VCaP (cell line): Measurements from ENCODE around the gene EZR.
A peak's percentile ranks its signal among the peaks of the same experiment; 100 is the strongest.
"Not testable (repeated sequence)": the region's sequence is repeated elsewhere in the genome, so short reads cannot be mapped to it uniquely, and the experiment has no call there.

ENCODE experiments used
- H3K27ac ChIP-seq: fragments of 450-650 bp; 2 replicates; pipeline ENCODE4 v1.5.1; 2017
- TF ChIP-seq, protein P1 (sequence below): fragments of 450-650 bp; conservative IDR thresholded peaks from 2 replicates; pipeline ENCODE4 v1.5.1; 2017; ENCODE audit warnings: mild to moderate bottlenecking, moderate library complexity

EZR gene

DNA sequence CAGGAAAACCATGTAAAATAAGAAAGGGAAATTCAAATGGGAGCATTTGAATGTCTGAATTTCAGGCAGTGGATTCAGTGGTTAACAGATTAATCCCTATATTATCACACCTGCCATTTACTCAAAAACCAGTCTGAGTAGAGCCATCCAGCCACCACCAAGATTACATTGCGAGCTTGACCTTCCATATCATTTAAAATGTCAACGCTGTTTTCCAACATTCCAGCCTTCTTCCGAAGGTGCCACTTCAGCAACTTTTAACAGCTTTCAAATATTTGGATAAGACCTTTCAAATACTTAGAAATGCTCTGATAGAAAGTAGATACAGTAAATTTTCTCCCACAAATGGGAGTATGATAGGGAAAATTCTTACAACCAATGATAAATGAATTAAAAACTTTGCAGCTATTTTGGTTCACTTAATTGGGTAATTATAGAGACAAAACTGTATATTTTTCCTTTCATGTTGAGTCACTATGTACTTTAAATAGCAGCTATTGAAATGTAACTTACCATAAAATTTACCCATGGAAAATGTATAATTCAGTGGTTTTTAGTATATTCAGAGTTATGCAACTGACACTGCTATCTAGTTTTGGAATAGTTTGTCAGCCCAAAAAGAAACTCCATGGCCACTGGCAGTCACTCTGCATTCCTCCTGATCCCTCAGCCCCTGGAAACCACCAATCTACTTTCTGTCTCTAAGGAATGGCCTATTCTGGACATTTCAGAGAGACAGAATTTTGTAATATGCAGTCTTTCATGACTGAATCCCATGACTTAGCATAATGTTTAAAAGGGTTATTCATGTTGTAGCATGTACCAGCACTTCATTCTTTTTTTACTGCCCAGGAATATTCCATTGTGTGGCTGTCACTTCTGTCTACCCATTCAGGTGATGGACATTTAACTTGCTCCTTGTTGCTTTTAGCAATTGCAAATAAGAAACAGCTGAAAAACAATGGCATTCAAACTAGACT is 21.5 kb downstream of the EZR start:
- TF ChIP-seq, protein P1, sequence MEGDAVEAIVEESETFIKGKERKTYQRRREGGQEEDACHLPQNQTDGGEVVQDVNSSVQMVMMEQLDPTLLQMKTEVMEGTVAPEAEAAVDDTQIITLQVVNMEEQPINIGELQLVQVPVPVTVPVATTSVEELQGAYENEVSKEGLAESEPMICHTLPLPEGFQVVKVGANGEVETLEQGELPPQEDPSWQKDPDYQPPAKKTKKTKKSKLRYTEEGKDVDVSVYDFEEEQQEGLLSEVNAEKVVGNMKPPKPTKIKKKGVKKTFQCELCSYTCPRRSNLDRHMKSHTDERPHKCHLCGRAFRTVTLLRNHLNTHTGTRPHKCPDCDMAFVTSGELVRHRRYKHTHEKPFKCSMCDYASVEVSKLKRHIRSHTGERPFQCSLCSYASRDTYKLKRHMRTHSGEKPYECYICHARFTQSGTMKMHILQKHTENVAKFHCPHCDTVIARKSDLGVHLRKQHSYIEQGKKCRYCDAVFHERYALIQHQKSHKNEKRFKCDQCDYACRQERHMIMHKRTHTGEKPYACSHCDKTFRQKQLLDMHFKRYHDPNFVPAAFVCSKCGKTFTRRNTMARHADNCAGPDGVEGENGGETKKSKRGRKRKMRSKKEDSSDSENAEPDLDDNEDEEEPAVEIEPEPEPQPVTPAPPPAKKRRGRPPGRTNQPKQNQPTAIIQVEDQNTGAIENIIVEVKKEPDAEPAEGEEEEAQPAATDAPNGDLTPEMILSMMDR = no peak
- peak overlapping the region; percentile 91 for H3K27ac ChIP-seq

DNA sequence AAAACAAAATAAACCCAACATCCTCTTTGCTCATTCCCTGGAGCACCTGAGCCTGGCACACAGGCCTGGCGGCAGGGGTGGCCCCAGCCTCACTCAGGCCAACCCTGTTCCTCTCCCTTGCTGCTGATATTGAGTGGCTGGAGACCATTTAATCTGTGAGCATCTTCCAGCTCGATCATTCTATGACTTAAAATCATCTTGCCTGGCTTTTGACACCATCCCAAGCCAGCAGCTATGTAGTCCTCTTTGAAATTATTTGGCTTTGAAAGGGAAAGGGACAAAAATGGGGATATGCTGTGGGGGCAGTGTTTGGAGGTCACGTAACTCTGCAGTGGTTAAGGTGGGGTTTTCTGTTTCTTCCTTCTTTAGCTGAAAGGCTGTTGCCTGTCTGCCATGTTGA is 22.8 kb downstream of the EZR start:
- TF ChIP-seq, protein P1 = no peak
- peak overlapping the region; percentile 91 for H3K27ac ChIP-seq

DNA sequence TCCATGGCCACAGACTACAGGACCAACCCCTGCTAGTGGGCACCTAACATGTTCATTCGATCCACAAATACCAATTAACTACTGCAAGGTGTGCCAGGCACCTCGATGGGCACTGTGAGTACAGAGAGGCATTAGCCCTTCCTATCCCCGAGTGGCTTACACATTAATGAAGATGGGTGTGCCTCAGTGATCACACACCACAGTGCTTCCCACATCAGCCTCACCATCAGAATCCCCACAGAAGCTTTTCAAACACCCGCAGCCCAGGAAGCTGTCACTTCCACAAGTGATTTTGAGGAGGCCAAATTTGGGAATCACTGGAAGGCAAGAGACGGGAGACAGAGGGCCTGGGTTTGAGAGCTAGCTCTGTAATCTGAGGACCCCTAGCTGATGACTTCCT is 23.7 kb downstream of the EZR start:
- peak overlapping the region; percentile 91 for H3K27ac ChIP-seq
- TF ChIP-seq, protein P1 = no peak

DNA sequence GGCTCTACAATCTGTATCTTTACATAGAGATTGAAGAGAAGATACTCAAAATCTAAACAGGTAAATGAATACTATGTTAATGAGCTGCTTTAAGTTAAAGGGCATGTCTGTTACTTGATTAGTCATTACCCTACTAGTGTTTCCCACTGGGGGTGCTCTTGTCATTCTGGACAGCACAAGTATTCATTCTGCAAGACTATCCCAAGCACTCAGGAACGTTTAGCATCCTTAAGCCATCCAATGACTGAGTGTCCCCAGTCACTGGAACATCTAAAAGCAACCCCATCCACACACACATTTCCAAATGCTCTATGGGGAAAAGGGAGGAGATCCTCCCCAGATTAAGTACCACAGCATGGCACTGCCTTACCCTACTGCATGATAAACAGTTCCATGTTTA is 25.7 kb downstream of the EZR start:
- TF ChIP-seq, protein P1 = peak; percentile 24; the same call in 1 of the 2 replicates
- H3K27ac ChIP-seq = no peak overlapping the region

DNA sequence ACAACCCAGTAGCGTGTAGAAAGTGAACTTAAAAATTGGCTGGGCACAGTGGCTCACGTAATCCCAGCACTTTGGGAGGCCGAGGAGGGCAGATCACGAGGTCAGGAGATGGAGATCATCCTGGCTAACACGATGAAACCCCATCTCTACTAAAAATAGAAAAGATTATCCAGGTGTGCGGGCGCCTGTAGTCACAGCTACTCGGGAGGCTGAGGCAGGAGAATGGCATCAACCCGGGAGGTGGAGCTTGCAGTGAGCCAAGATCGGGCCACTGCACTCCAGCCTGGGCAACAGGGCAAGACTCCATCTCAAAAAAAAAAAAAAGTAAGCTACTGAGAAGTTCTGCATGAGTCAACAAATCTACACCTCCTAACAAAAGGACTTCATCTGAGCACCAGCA is 26.7 kb downstream of the EZR start:
- H3K27ac ChIP-seq = not testable (repeated sequence)

DNA sequence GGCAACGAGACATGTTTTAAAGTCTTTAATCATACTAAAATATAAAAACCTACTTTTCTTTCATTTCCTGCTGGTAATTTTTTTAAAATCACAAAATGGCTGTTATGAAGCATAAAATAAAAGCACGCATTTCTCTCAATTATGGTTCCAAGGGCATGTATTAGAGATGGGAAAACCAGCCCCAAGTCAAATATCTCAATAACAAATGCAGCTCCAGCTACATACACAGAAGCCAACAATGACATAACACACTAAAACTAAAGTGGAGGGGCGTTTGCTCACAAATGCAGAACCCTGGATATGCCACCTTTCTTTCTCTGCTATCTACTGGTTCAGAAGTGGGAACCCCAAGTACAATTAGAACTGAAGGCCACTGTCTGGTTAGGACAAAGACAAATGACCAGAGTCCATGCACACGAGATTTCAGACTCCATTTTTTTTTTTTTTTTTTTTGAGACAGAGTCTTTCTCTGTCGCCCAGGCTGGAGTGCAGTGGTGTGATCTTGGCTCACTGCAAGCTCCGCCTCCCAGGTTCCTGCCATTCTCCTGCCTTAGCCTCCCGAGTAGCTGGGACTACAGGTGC is 27.8 kb downstream of the EZR start:
- no peak overlapping the region; the same call in 1 of the 2 replicates for H3K27ac ChIP-seq
- TF ChIP-seq, protein P1 = no peak

DNA sequence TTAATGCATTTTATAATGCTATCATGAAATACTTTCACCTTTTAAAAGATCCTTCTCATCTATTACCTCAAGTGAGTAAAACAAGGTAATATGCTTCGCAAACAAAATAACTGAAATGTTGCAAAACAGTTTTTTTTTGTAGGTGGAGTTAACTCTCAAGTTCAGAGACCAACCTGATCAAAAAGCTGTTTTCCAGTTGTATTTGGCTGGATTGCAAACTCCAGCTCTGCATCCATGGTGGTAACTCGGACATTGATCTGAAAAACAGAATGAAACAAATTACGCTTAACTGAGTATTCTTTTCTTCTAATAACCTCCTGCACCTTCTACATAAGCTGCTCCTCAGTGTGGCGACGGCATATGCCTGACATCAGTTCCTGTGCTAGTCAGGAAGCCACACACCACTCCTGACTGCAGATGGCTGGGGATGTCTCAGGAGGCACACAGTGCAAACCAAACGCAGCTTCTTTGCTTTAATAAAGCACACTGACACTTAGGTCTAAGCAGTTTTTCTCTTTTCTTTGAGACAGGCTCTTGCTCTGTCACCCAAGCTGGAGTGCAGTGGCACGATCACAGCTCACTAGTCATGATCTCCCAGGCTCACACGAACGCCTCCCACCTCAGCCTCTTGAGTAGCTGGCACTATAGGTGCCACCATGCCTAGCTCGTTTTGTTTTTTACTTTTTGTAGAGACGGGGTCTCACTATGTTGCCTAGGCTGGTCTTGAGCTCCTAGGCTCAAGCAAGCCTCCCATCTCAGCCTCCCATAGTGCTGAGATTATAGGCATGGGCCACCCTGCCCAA is 29.9 kb downstream of the EZR start:
- H3K27ac ChIP-seq = peak overlapping the region; percentile 83
- TF ChIP-seq, protein P1 = no peak
